Motor neuron (in vitro differentiated cells): ENCODE measurements around the gene TCERG1L. TPM values are rescaled to one million over a fixed set of nuclear protein-coding genes. Genes with fewer than 3 reads are reported as not detected.

ENCODE experiments used
- ATAC-seq, 8 experiments: fragments of 200-7000 bp; cut with Tn5 transposase; replicated peaks in 6 of 8; 2 replicates each; pipeline ENCODE4 v1.8.0; 2021; ENCODE audit warnings: mild to moderate bottlenecking in 8 of 8, moderate library complexity in 8 of 8
- H3K27ac ChIP-seq, 2 donors: fragments of 250-450 bp; sonication (Bioruptor Pico); 2 replicates each; pipeline ENCODE4 v1.9.0; 2021; ENCODE audit warnings: antibody characterized with exemption in 2 of 2, mild to moderate bottlenecking in 2 of 2, moderate library complexity in 1 of 2
- H3K4me1 ChIP-seq, 2 donors: fragments of 250-450 bp; sonication (Bioruptor Pico); replicated peaks in 1 of 2; 2 replicates each; pipeline ENCODE4 v1.6.1; 2021; ENCODE audit warnings: antibody characterized with exemption in 2 of 2, mild to moderate bottlenecking in 2 of 2, moderate library complexity in 1 of 2
- H3K4me3 ChIP-seq, 5 donors: fragments of 250-450 bp; sonication (Bioruptor Pico); 2 replicates each; pipeline ENCODE4 v1.9.0; 2021; ENCODE audit warnings: antibody characterized with exemption in 5 of 5, mild to moderate bottlenecking in 5 of 5, moderate library complexity in 4 of 5
- WGBS, 10 experiments: fragments of 450-650 bp; shearing (Covaris generic); methylation state at CpG; one replicate each; pipeline ENCODE4 v1.0.0; 2022; 5-methylcytosine and 5-hydroxymethylcytosine counted together
- in situ Hi-C, 9 experiments: fragments of 400-800 bp; cut with MboI; loops; one replicate each; pipeline ENCODE4 v1.15.0; 2021; ENCODE audit warnings: low sequenced_read_pairs in 9 of 9, low pct_unique_long_range_greater_than_20kb in 2 of 9; ENCODE audit not compliant: unreplicated experiment in 9 of 9
- total RNA-seq, 8 experiments: library from RNA; unstranded; fragments of 300-600 nt; gene quantifications; 2 replicates each; pipeline versions ENCODE4 v1.2.3 to v1.2.4, GENCODE V29; 2022

Gene TCERG1L
- total RNA-seq, 8 experiments from 2014 or later = 0.43 to 8.1 (median 2.0) TPM; not detected in 1

GRCh38 chr10:131249238-131249954 is 62.1 kb downstream of the TCERG1L start:
- H3K27ac ChIP-seq = no peak overlapping the region
- 7 to 73% (median 50%) methylated on average over 3 to 9 of the region's 16 CpGs; no CpG with 5 or more reads in 4 of the 10 experiments for WGBS, 10 experiments
- no peaks in the 10 kb centered on the region for H3K4me1 ChIP-seq
- peak in 1 of 8 experiments; percentile 22 for ATAC-seq
- no peak overlapping the region for H3K4me3 ChIP-seq
- in situ Hi-C loops = no loop called here

GRCh38 chr10:131248376-131249165 is 63.0 kb downstream of the TCERG1L start:
- H3K4me3 ChIP-seq = no peak overlapping the region
- in situ Hi-C loops = no loop called here
- no peak overlapping the region for H3K27ac ChIP-seq
- 35 to 100% (median 78%) methylated on average over 1 to 10 of the region's 20 CpGs; no CpG with 5 or more reads in 2 of the 10 experiments for WGBS, 10 experiments
- ATAC-seq = no peak
- H3K4me1 ChIP-seq = no peaks in the 10 kb centered on the region

GRCh38 chr10:131247873-131248272 is 63.6 kb downstream of the TCERG1L start:
- in situ Hi-C loops = no loop called here
- H3K27ac ChIP-seq = no peak overlapping the region
- no peak overlapping the region for H3K4me3 ChIP-seq
- H3K4me1 ChIP-seq = no peaks in the 10 kb centered on the region
- 15 to 100% (median 73%) methylated on average over 1 to 5 of the region's 6 CpGs; no CpG with 5 or more reads in 3 of the 10 experiments for WGBS, 10 experiments
- ATAC-seq = no peak

GRCh38 chr10:131246775-131247174 is 64.7 kb downstream of the TCERG1L start:
- Histone ChIP-seq H3K27ac (no peak overlapping the region), H3K4me3 (no peak overlapping the region), H3K4me1 (no peaks in the 10 kb centered on the region)
- no peak for ATAC-seq
- in situ Hi-C loops = no loop called here
- 55 to 80% methylated on average over 1 to 5 of the region's 17 CpGs; no CpG with 5 or more reads in 8 of the 10 experiments for WGBS, 10 experiments

GRCh38 chr10:131246089-131246488 is 65.4 kb downstream of the TCERG1L start:
- in situ Hi-C loops = no loop called here
- 17 to 95% (median 20%) methylated on average over 1 to 3 of the region's 4 CpGs; no CpG with 5 or more reads in 7 of the 10 experiments for WGBS, 10 experiments
- ATAC-seq = no peak
- Histone ChIP-seq H3K4me3 (no peak overlapping the region), H3K4me1 (no peaks in the 10 kb centered on the region), H3K27ac (no peak overlapping the region)

- no peak overlapping the region for H3K4me3 ChIP-seq
- H3K4me1 ChIP-seq = no peaks in the 10 kb centered on the region
- in situ Hi-C loops = no loop called here
- no peak for ATAC-seq
- WGBS, 10 experiments = 56 to 95% (median 60%) methylated on average over 2 to 13 of the region's 22 CpGs; no CpG with 5 or more reads in 5 of the 10 experiments
- no peak overlapping the region for H3K27ac ChIP-seq
Measured at GRCh38 chr10:131245475-131246059, 66.0 kb downstream of the TCERG1L start.

- 100% methylated on average over 1 of the region's 1 CpG; no CpG with 5 or more reads in 9 of the 10 experiments for WGBS, 10 experiments
- H3K27ac ChIP-seq = no peak overlapping the region
- in situ Hi-C loops = no loop called here
Measured at GRCh38 chr10:131244836-131245235, 66.7 kb downstream of the TCERG1L start.

GRCh38 chr10:131243076-131243475 is 68.4 kb downstream of the TCERG1L start:
- Histone ChIP-seq H3K4me1 (peaks cover 0 to 9% of the 10 kb centered on the region in 2 donors), H3K4me3 (no peak overlapping the region), H3K27ac (no peak overlapping the region)
- no peak for ATAC-seq
- in situ Hi-C loops = no loop called here
- 21 to 94% (median 63%) methylated on average over 1 to 9 of the region's 12 CpGs; no CpG with 5 or more reads in 5 of the 10 experiments for WGBS, 10 experiments

More at GRCh38 chr10:131244836-131245235, 66.7 kb downstream of the TCERG1L start:
- Histone ChIP-seq H3K4me1 (peaks cover 0 to 2% of the 10 kb centered on the region in 2 donors), H3K4me3 (no peak overlapping the region)
- ATAC-seq = no peak

- Histone ChIP-seq H3K27ac (no peak overlapping the region), H3K4me3 (no peak overlapping the region), H3K4me1 (peaks cover 0 to 9% of the 10 kb centered on the region in 2 donors)
- 0 to 48% (median 24%) methylated on average over 2 to 8 of the region's 8 CpGs for WGBS, 10 experiments
- peak in 1 of 8 experiments; percentile 44 for ATAC-seq
- in situ Hi-C loops = no loop called here
Measured at GRCh38 chr10:131242007-131242406, 69.5 kb downstream of the TCERG1L start.

GRCh38 chr10:131240691-131241090 is 70.8 kb downstream of the TCERG1L start:
- 40 to 90% (median 78%) methylated on average over 1 to 12 of the region's 16 CpGs; no CpG with 5 or more reads in 6 of the 10 experiments for WGBS, 10 experiments
- Histone ChIP-seq H3K4me3 (no peak overlapping the region), H3K27ac (no peak overlapping the region), H3K4me1 (peaks cover 0 to 9% of the 10 kb centered on the region in 2 donors)
- no peak for ATAC-seq
- in situ Hi-C loops = no loop called here

- Histone ChIP-seq H3K4me1 (peaks cover 0 to 9% of the 10 kb centered on the region in 2 donors), H3K27ac (no peak overlapping the region), H3K4me3 (no peak overlapping the region)
- in situ Hi-C loops = no loop called here
- WGBS, 10 experiments = 20 to 78% (median 47%) methylated on average over 1 to 5 of the region's 7 CpGs; no CpG with 5 or more reads in 7 of the 10 experiments
- peak in 1 of 8 experiments; percentile 16 for ATAC-seq
Measured at GRCh38 chr10:131239926-131240325, 71.6 kb downstream of the TCERG1L start.

GRCh38 chr10:131239450-131239849 is 72.1 kb downstream of the TCERG1L start:
- peak in 3 of 8 experiments; percentile 57 to 60 (median 58) for ATAC-seq
- H3K4me3 ChIP-seq = no peak overlapping the region
- H3K27ac ChIP-seq = no peak overlapping the region
- 0 to 74% (median 45%) methylated on average over 1 to 11 of the region's 13 CpGs; no CpG with 5 or more reads in 6 of the 10 experiments for whole genome bisulfite sequencing, 10 experiments
- H3K4me1 ChIP-seq = peaks cover 0 to 9% of the 10 kb centered on the region in 2 donors
- in situ Hi-C loops = no loop called here
